Measurements from ENCODE around the gene CLINT1.

The CLINT1 gene

DNA sequence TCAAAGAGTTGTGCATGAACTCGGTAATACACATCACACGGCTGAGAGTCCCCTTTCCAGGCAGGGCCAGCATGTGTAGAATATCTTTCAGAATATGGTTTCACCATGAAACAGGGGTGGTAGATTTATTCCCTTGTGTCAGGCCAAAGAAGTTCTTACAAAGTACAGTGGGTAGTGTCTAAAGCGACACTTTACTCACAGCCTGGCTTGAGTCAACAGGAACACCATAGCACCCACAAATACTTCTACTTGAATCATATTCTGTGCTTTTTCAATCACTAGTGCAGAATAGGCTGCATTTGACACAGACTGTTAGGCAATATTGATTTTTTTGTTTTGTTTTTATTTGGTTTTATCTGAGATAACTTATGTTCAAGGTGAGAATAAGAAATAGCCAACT lies 102.8 kb downstream of the CLINT1 start:
- TF ChIP-seq EGR1 (IDR thresholded peaks at IDR 0.05) (no peak), RAD21 (IDR thresholded peaks at IDR 0.05; ENCODE audit: low read depth) (no peak), USF1 (IDR thresholded peaks at IDR 0.05) (no peak), CREB1 (IDR thresholded peaks at IDR 0.05; ENCODE audit: low read depth) (no peak), TAF1 (IDR thresholded peaks at IDR 0.05; ENCODE audit: low read depth) (no peak), CEBPB (IDR thresholded peaks at IDR 0.05) (no peak), EP300 (IDR thresholded peaks at IDR 0.05; ENCODE audit: borderline replicate concordance) (no peak), FOXM1 (IDR thresholded peaks at IDR 0.05; ENCODE audit: borderline replicate concordance, low read depth) (no peak), TEAD4 (IDR thresholded peaks at IDR 0.05) (no peak), ZBTB7A (IDR thresholded peaks at IDR 0.05; ENCODE audit: low read depth) (no peak), MAX (IDR thresholded peaks at IDR 0.05) (no peak), YY1 (IDR thresholded peaks at IDR 0.05; ENCODE audit: low read depth) (no peak), TCF12 (IDR thresholded peaks at IDR 0.05; ENCODE audit: low read depth) (no peak), NFIC (IDR thresholded peaks at IDR 0.05) (no peak)
- TF ChIP-seq, protein P1, sequence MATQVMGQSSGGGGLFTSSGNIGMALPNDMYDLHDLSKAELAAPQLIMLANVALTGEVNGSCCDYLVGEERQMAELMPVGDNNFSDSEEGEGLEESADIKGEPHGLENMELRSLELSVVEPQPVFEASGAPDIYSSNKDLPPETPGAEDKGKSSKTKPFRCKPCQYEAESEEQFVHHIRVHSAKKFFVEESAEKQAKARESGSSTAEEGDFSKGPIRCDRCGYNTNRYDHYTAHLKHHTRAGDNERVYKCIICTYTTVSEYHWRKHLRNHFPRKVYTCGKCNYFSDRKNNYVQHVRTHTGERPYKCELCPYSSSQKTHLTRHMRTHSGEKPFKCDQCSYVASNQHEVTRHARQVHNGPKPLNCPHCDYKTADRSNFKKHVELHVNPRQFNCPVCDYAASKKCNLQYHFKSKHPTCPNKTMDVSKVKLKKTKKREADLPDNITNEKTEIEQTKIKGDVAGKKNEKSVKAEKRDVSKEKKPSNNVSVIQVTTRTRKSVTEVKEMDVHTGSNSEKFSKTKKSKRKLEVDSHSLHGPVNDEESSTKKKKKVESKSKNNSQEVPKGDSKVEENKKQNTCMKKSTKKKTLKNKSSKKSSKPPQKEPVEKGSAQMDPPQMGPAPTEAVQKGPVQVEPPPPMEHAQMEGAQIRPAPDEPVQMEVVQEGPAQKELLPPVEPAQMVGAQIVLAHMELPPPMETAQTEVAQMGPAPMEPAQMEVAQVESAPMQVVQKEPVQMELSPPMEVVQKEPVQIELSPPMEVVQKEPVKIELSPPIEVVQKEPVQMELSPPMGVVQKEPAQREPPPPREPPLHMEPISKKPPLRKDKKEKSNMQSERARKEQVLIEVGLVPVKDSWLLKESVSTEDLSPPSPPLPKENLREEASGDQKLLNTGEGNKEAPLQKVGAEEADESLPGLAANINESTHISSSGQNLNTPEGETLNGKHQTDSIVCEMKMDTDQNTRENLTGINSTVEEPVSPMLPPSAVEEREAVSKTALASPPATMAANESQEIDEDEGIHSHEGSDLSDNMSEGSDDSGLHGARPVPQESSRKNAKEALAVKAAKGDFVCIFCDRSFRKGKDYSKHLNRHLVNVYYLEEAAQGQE (IDR thresholded peaks at IDR 0.05; ENCODE audit: low read depth): no peak

DNA sequence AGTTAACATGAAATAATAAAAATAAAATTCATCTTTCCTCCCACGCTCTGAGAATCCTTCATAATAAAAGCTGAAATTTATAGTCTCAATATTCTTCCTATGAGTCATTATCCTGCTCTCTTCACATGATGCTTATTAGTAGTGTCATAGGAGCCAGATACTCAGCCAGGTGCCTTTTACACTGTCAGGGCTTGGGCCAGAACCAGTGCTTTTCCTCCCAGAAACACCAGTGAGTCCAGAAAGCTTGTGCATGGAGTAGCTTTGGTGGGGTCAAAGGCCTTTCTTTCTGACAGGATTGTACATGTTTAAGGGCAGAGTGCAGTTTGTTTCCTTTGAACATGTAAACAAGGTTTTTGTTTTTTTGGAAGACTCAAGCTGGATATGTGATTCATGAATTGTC lies 108.6 kb downstream of the CLINT1 start:
- no peak for TF ChIP-seq EGR1 (IDR thresholded peaks at IDR 0.05)
- TF ChIP-seq RAD21 (IDR thresholded peaks at IDR 0.05; ENCODE audit: low read depth): no peak
- TF ChIP-seq EP300 (IDR thresholded peaks at IDR 0.05; ENCODE audit: borderline replicate concordance): no peak
- no peak for TF ChIP-seq MAX (IDR thresholded peaks at IDR 0.05)

GRCh38 chr5:157749462-157749799 lies 109.5 kb downstream of the CLINT1 start:
- TF ChIP-seq TCF12 (IDR thresholded peaks at IDR 0.05; ENCODE audit: low read depth) (no peak), RAD21 (IDR thresholded peaks at IDR 0.05; ENCODE audit: low read depth) (no peak), CREB1 (IDR thresholded peaks at IDR 0.05; ENCODE audit: low read depth) (no peak)

DNA sequence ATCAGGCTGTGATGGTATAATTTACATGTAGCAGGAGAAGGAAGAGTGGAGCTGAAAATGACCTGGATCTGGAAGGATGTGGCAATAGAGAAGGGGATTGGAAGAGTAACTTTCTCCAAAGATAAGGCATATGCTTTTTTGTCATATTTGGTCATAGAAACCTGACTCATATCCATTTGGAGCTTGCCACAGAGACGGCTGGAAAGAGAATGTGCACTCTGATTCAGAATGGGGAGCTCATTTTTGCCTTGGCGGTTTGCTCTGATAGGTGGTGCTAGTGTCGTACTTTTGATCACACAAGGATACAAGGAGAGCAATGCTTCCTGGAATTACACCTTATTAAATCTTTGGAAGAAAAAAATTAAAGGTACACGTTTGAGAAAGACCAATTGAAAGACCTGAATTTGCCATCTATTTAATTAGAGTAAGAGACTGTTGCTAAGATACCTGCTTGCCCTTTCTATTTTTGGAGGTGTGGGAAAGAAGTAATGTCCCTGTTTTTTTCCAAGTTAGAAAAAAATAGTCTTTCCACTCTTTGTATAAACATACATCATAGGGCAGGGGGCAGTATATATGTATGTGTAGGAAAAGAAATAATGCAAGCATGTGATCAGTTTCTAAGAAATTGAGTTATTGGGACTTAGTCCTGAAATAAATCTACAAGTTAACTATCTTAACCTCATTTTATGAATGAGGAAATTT lies 110.0 kb downstream of the CLINT1 start:
- TF ChIP-seq, protein P1 (IDR thresholded peaks at IDR 0.05; ENCODE audit: low read depth): no peak
- TF ChIP-seq FOXM1 (IDR thresholded peaks at IDR 0.05; ENCODE audit: borderline replicate concordance, low read depth) (no peak), NFIC (IDR thresholded peaks at IDR 0.05) (no peak), TEAD4 (IDR thresholded peaks at IDR 0.05) (no peak), CREB1 (IDR thresholded peaks at IDR 0.05; ENCODE audit: low read depth) (no peak), EGR1 (IDR thresholded peaks at IDR 0.05) (no peak), RAD21 (IDR thresholded peaks at IDR 0.05; ENCODE audit: low read depth) (no peak), USF1 (IDR thresholded peaks at IDR 0.05) (no peak), MAX (IDR thresholded peaks at IDR 0.05) (no peak), TAF1 (IDR thresholded peaks at IDR 0.05; ENCODE audit: low read depth) (no peak), EP300 (IDR thresholded peaks at IDR 0.05; ENCODE audit: borderline replicate concordance) (no peak), YY1 (IDR thresholded peaks at IDR 0.05; ENCODE audit: low read depth) (no peak), CEBPB (IDR thresholded peaks at IDR 0.05) (no peak)

DNA sequence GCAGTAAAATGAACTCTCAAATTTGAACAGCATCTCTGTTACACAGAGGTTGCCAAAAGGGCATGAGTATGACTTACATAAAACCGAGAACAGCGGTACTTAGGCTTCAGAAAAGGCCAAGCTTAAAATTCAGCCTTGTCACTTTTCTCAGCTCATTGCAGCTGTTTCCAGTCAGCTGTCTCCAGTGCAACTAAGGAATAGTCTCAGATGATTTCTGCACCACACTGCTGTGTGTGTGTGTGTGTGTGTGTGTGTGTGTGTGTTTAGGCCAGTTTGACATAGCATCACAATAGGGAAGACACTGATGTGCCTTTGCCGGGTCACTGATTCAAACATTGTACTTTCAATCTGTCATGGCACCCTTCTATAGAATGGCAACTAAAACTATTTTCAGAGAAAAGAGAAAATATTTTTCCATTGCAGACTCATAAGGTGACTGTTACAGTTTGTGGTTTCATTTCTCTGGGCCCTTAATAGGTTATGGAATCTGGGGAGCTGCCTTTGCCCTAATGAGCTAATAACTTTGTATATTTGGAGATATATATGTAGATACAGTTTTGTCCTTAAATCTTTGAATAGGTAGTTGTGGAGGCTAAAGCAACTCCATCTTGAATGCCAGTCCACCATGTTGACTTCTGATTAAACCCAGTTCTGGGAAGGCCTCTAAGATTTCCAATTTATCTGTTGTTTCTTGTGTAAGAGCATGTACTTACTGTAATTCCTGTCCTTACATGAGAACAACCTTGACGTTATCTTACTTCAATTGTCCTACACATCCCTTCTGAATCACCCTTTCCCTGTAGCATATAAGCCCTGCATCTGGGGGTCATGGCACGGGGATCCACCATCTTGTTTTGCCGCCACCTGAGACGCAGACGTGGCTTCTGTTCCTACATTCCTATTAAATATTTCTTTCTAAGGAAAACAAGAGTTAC lies 110.9 kb downstream of the CLINT1 start:
- TF ChIP-seq TEAD4 (IDR thresholded peaks at IDR 0.05): no peak
- no peak for TF ChIP-seq TAF1 (IDR thresholded peaks at IDR 0.05; ENCODE audit: low read depth)
- no peak for TF ChIP-seq EGR1 (IDR thresholded peaks at IDR 0.05)
- no peak for TF ChIP-seq TCF12 (IDR thresholded peaks at IDR 0.05; ENCODE audit: low read depth)
- TF ChIP-seq CEBPB (IDR thresholded peaks at IDR 0.05): no peak
- no peak for TF ChIP-seq ZBTB7A (IDR thresholded peaks at IDR 0.05; ENCODE audit: low read depth)
- TF ChIP-seq YY1 (IDR thresholded peaks at IDR 0.05; ENCODE audit: low read depth): no peak
- no peak for TF ChIP-seq RAD21 (IDR thresholded peaks at IDR 0.05; ENCODE audit: low read depth)
- TF ChIP-seq, protein P1 (IDR thresholded peaks at IDR 0.05; ENCODE audit: low read depth): no peak
- no peak for TF ChIP-seq NFIC (IDR thresholded peaks at IDR 0.05)
- TF ChIP-seq FOXM1 (IDR thresholded peaks at IDR 0.05; ENCODE audit: borderline replicate concordance, low read depth): no peak
- no peak for TF ChIP-seq EP300 (IDR thresholded peaks at IDR 0.05; ENCODE audit: borderline replicate concordance)
- TF ChIP-seq USF1 (IDR thresholded peaks at IDR 0.05): no peak
- no peak for TF ChIP-seq MAX (IDR thresholded peaks at IDR 0.05)
- TF ChIP-seq CREB1 (IDR thresholded peaks at IDR 0.05; ENCODE audit: low read depth): no peak
